ENCODE data around the gene PRKAB1.
A peak's percentile ranks its signal among the peaks of the same experiment; 100 is the strongest.
"Not testable (repeated sequence)": the region's sequence is repeated elsewhere in the genome, so short reads cannot be mapped to it uniquely, and the experiment has no call there.

PRKAB1 gene, protein sequence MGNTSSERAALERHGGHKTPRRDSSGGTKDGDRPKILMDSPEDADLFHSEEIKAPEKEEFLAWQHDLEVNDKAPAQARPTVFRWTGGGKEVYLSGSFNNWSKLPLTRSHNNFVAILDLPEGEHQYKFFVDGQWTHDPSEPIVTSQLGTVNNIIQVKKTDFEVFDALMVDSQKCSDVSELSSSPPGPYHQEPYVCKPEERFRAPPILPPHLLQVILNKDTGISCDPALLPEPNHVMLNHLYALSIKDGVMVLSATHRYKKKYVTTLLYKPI

DNA sequence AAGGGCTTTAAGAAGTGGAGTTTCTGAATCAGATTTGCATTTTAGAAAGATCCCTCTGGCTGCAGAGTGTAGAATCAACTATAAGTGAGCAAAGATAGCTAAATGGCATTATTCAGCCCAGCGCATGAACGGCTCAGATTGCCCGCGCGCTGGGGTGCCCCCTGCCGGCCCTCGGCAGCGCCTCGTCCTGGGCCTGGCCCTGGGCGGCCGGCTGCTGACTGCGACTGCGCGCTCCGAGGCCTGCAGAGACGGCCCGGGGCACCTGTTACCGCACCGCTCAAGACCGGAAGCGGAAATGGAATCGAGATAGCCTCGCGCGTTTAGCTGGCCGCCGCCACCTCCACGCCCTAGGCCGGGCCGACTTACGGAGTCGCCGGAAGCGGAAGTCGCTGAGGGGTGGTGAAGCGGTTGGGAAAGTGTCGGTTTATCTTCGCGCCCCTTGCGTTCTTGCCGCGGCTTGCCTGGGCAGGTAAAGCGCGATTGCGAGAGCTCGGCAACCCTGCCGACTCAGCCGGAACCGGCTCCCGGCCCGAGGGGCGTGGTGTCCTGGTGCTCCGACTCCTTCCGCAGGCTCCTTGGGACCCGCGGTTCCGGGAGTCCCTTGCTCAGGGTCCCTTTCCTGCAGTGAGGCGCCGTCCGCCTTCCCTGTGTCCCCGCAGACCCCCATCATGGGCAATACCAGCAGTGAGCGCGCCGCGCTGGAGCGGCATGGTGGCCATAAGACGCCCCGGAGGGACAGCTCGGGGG lies at the start of gene PRKAB1:
TSS of gene PRKAB1 (plus strand) at position 557 of the 747 bp plus-strand sequence. CDS start at position 669, 112 bp downstream.
- peak; percentile 97 for DNase-seq (ENCODE audit: low spot score)
- H3K4me3 ChIP-seq: peak within 1 kb of the TSS; percentile 81
- TF ChIP-seq, protein P1, sequence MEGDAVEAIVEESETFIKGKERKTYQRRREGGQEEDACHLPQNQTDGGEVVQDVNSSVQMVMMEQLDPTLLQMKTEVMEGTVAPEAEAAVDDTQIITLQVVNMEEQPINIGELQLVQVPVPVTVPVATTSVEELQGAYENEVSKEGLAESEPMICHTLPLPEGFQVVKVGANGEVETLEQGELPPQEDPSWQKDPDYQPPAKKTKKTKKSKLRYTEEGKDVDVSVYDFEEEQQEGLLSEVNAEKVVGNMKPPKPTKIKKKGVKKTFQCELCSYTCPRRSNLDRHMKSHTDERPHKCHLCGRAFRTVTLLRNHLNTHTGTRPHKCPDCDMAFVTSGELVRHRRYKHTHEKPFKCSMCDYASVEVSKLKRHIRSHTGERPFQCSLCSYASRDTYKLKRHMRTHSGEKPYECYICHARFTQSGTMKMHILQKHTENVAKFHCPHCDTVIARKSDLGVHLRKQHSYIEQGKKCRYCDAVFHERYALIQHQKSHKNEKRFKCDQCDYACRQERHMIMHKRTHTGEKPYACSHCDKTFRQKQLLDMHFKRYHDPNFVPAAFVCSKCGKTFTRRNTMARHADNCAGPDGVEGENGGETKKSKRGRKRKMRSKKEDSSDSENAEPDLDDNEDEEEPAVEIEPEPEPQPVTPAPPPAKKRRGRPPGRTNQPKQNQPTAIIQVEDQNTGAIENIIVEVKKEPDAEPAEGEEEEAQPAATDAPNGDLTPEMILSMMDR (IDR thresholded peaks at IDR 0.05): peak; percentile 82
- H3K27ac ChIP-seq: peak within 1 kb of the TSS; percentile 64 to 89

DNA sequence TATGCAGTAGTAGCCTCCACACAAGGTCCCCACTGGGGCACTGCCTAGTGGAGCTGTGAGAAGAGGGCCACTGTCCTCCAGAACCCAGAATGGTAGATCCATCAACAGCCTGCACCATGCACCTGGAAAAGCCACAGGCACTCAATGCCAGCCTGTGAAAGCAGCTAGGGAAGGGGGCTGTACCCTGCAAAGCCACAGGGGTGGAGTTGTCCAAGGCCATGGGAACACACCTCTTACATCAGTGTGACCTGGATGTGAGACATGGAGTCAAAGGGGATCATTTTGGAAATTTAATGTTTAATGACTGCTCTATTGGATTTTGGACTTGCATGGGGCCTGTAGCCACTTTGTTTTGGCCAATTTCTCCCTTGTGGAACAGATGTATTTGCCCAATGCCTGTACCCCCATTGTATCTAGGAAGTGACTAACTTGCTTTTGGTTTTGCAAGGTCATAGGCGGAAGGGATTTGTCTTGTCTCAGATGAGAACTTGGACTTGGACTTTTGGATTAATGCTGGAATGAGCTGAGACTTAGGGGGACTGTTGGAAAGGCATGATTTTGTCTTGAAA lies 49.5 kb upstream of the PRKAB1 start:
- not testable (repeated sequence) for H3K27ac ChIP-seq; H3K4me3 ChIP-seq; DNase-seq (ENCODE audit: low spot score)

DNA sequence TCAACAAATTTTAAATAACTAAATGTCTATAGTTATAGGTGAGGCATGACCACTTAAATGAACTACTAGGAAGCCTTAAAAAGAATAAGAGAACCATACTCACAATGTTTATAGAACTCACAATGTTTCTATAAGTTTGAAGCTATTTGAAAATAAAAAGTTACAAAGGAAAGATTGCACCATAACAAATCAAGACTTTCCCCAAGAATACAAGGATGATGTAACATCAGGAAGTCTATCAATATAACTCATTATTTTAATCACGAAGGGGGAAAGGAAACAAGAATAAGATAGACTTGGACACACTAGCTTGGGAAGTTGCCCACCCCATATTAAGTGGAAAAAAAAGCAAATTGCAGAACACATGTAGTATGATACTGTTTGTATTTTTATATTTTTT lies 47.4 kb upstream of the PRKAB1 start:
- DNase-seq (ENCODE audit: low spot score): no peak
- Histone ChIP-seq H3K27ac (no peak overlapping the region), H3K4me3 (no peak overlapping the region)
- TF ChIP-seq, protein P1 (IDR thresholded peaks at IDR 0.05): no peak

DNA sequence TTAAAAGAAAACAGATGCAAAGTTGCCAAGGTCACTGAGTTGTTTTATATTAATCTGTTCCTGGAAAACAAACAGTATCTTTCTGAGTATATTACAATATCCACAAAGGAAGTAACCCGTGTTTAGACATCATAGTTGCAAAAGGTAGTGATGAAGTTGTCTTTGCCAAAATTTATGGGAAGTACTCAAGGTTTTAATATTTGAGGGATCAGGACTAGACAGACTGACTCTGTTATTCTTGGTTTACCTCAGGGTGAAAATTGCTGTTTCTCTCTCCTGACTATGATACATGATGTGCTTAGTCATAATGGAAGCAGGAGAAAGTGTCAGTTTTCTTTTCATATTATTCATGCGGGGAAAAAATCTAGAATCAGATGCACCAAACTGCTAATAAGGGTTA lies 46.1 kb upstream of the PRKAB1 start:
- TF ChIP-seq, protein P1 (IDR thresholded peaks at IDR 0.05): no peak
- DNase-seq (ENCODE audit: low spot score): no peak
- no peak overlapping the region for H3K27ac ChIP-seq
- H3K4me3 ChIP-seq: no peak overlapping the region

DNA sequence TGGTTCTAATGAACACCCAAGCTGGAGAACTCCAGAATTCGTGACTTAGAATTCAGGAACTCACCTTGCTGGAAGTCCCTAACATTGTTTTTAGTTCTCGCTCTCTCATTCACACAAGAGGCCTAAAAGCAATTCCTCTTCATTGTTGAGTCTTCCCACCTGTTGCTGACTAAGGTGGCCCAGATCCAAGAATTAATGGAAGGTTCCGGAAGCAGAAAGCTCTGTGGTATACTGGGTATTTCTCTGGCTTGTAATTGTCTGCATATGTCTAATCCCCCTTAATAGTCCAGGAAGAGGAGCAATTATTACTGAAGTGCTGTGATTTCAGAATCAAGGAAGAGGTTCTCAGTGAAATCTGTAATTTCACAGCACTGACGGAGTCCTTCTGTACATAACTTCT lies 43.0 kb upstream of the PRKAB1 start:
- Histone ChIP-seq H3K4me3 (no peak overlapping the region), H3K27ac (no peak overlapping the region)
- TF ChIP-seq, protein P1 (IDR thresholded peaks at IDR 0.05): no peak
- no peak for DNase-seq (ENCODE audit: low spot score)

DNA sequence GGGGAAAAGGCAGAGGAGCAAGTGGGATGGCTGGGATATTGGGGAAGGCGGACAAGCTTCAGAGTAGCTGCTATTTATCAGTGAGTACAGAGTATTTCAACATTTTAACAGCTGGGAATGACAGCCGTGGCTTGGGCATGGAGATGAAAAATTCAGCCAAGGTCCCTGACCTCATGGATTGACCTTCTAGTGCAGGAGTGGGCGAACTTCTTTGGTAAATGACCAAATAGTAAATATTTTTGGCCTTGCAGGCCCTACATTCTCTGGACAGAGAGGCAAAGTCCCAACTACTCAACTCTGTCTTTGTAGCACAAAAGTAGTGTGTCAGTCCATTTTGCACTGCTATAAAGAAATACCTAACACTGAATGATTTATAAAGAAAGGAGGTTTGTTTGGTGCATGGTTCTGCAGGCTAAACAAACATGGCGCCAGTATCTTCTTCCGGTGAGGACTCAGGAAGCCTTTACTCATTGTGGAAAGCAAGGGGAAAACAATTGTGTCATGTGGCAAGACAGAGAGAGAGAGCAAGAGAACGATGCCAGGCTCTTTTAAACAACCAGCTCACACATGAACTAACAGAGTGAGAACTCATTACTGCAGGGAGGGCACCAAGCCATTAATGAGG lies 40.8 kb upstream of the PRKAB1 start:
- no peak for DNase-seq (ENCODE audit: low spot score)
- Histone ChIP-seq H3K4me3 (no peak overlapping the region), H3K27ac (no peak overlapping the region)
- TF ChIP-seq, protein P1 (IDR thresholded peaks at IDR 0.05): no peak

DNA sequence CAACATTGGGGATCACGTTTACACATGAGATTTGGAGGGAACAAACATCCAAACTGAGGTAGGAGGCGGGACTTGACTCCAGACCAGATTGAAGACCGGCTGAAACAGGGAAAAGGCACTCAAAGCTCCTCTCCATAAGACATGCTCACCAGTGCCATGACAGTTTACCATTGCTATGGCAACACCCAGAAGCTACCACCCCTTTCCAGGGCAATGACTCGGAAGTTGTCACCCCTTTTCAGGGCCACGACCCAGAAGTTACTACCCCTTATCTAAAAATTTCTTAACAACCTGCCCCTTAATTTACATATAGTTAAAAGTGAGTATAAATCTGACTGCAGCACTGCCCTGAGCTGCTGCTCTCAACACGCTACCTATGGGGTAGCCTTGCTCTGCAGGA lies 40.2 kb upstream of the PRKAB1 start:
- TF ChIP-seq, protein P1 (IDR thresholded peaks at IDR 0.05): no peak
- no peak overlapping the region for H3K27ac ChIP-seq
- no peak for DNase-seq (ENCODE audit: low spot score)

More for the DNA sequence above, 40.2 kb upstream of the PRKAB1 start:
- H3K4me3 ChIP-seq: no peak overlapping the region

Measured in coronary artery (tissue), 2 donors.